Left lung (tissue), 10 donors: ENCODE measurements around the gene SPINT1. TPM values are rescaled to one million over a fixed set of nuclear protein-coding genes. Genes with fewer than 3 reads are reported as not detected.
A peak's percentile ranks its signal among the peaks of the same experiment; 100 is the strongest.

Experiments
- ATAC-seq: fragments of 200-7000 bp; cut with Tn5 transposase; one replicate; pipeline ENCODE4 v1.9.1; 2020; ENCODE audit warnings: moderate library complexity
- DNase-seq, 4 donors: peaks; one replicate each; pipeline ENCODE4 v3.0.0-alpha.2; 2013 to 2020
- H3K27ac ChIP-seq, 2 donors: fragments of 200-600 bp; sonication (generic) in 1 of 2; one replicate each; pipeline versions ENCODE4 v1.5.0 to v1.8.0; 2020 to 2021
- H3K27me3 ChIP-seq, 2 donors: fragments of 200-600 bp; sonication (generic) in 1 of 2; one replicate each; pipeline versions ENCODE4 v1.5.0 to v1.8.0; 2020 to 2021
- H3K36me3 ChIP-seq, 2 donors: fragments of 200-600 bp; sonication (generic) in 1 of 2; one replicate each; pipeline versions ENCODE4 v1.5.0 to v1.8.0; 2020 to 2021
- H3K4me1 ChIP-seq, 2 donors: fragments of 200-600 bp; one replicate each; pipeline ENCODE4 v1.8.0; 2021
- H3K4me3 ChIP-seq, 2 donors: fragments of 200-600 bp; sonication (generic) in 1 of 2; one replicate each; pipeline versions ENCODE4 v1.5.0 to v1.8.0; 2020 to 2021; ENCODE audit warnings: mild to moderate bottlenecking in 1 of 2
- H3K9me3 ChIP-seq, 2 donors: fragments of 200-600 bp; sonication (generic) in 1 of 2; one replicate each; pipeline versions ENCODE4 v1.5.0 to v1.8.0; 2020 to 2021
- intact Hi-C, 2 donors: fragments of 100-400 bp; cut with DNase I; formaldehyde crosslinking; loops; one replicate each; pipeline versions ENCODE4 v1.11.2 to v1.14.2; 2022
- polyA plus RNA-seq, 6 donors: library from polyadenylated mRNA; unstranded; fragments of 120-200 nt; gene quantifications; one replicate each; pipeline ENCODE4 v1.2.1, GENCODE V29; 2013; ENCODE audit not compliant: insufficient read length in 6 of 6
- total RNA-seq, 2 donors: library from RNA; stranded (reverse); fragmentation: NEBNext Ultra II Directional; extraction: Animal tissue kit (Norgen Biotek cat#: 25700); gene quantifications; one replicate each; pipeline ENCODE4 v1.2.1, GENCODE V29; 2021
- TF ChIP-seq, protein P1 (sequence below), 2 donors: fragments of 200-600 bp; sonication (generic) in 1 of 2; IDR thresholded peaks; one replicate each; pipeline versions ENCODE4 v1.5.0 to v1.8.0; 2021; ENCODE audit warnings: antibody characterized with exemption in 2 of 2
- donor health status: DM: no; HTN: yes; CAD: no.
- donor health status: DM: no; HTN: no; CAD: no.

The SPINT1 gene
- total and polyA plus RNA-seq, 8 donors = 51.8 to 160 (median 67.5) TPM

DNA sequence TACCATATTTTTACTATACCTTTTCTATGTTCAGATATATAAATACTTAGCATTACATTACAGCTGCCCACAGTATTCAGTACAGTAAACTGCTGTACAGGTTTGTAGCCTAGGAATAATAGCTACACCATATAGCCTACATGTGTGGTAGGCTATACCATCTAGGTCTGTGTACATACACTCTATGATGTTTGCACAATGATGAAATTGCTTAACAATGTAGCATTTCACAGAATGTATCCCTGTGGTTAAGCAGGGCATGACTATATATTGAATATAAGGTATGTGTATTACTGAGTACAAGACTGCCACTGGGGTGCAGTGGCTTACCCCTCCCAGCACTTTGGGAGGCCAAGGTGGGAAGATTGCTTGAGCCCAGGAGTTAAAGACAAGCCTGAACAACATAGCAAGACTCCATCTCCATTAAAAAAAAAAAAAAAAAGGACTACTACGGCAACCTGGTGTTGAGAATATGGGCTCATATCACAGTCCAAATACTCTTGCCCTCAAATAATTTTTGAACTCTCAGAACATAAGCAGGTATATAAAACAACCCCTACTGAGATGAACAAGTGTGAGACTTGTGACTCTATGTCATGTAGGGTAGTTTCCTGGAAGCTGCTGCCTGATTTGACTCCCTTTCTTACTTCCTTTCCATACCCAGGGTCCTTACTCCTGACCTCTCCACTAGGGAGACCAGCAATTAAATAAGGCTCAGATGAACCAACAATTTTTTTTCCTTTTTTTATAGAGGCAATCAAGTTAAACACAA is 20.1 kb upstream of the SPINT1 start:
- H3K27ac ChIP-seq = no peak overlapping the region
- DNase-seq = no peak
- intact Hi-C loops = no loop called here

DNA sequence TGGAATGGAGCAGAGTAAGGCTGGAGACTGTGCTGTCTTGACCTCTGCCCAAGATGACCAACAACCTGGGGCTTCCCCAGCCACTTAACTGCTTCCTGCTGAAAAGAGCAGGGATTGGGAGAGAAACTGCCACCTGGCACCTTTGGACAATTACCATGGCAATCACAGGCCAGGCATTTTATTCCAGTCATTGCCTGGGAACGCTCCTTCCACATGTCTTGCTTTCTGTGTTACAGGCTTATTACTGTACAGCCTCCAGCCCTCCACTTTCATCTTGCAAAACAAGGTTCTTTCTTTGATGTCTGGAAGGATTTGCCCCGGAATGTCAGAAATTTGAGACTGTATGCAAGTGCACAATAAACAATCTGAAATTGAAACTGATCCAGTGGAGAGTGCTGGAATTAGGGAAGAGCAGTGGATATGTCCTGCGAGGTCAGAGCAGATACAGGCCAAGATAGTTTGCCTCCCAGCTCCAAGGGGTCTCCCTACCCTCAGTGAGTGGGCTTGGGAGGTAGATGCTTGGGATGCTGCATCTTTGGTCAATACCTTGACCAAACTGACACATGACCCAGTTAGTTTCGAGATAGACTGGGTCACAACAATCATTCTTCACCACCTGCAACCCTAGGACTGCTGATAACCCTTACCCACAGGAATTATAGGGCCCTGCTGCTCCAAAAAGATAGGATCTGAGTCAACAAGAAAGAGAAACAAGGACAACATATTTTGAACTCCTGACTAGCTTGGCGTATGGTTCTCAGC is 18.0 kb upstream of the SPINT1 start:
- Histone ChIP-seq H3K9me3 (no peaks in the 10 kb centered on the region), H3K27ac (no peak overlapping the region), H3K36me3 (no peaks in the 10 kb centered on the region), H3K4me3 (no peak overlapping the region), H3K4me1 (no peaks in the 10 kb centered on the region), H3K27me3 (no peaks in the 10 kb centered on the region)
- TF ChIP-seq, protein P1, sequence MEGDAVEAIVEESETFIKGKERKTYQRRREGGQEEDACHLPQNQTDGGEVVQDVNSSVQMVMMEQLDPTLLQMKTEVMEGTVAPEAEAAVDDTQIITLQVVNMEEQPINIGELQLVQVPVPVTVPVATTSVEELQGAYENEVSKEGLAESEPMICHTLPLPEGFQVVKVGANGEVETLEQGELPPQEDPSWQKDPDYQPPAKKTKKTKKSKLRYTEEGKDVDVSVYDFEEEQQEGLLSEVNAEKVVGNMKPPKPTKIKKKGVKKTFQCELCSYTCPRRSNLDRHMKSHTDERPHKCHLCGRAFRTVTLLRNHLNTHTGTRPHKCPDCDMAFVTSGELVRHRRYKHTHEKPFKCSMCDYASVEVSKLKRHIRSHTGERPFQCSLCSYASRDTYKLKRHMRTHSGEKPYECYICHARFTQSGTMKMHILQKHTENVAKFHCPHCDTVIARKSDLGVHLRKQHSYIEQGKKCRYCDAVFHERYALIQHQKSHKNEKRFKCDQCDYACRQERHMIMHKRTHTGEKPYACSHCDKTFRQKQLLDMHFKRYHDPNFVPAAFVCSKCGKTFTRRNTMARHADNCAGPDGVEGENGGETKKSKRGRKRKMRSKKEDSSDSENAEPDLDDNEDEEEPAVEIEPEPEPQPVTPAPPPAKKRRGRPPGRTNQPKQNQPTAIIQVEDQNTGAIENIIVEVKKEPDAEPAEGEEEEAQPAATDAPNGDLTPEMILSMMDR (IDR thresholded peaks at IDR 0.05) = no peak
- DNase-seq (no peak), ATAC-seq (peak; percentile 74)
- intact Hi-C loops = no loop called here

More for the DNA sequence above, 20.1 kb upstream of the SPINT1 start:
- no peaks in the 10 kb centered on the region for H3K27me3 ChIP-seq
- no peaks in the 10 kb centered on the region for H3K4me1 ChIP-seq
- no peak for ATAC-seq
- TF ChIP-seq, protein P1 (IDR thresholded peaks at IDR 0.05) = no peak
- H3K4me3 ChIP-seq = no peak overlapping the region
- H3K36me3 ChIP-seq = no peaks in the 10 kb centered on the region
- no peaks in the 10 kb centered on the region for H3K9me3 ChIP-seq

DNA sequence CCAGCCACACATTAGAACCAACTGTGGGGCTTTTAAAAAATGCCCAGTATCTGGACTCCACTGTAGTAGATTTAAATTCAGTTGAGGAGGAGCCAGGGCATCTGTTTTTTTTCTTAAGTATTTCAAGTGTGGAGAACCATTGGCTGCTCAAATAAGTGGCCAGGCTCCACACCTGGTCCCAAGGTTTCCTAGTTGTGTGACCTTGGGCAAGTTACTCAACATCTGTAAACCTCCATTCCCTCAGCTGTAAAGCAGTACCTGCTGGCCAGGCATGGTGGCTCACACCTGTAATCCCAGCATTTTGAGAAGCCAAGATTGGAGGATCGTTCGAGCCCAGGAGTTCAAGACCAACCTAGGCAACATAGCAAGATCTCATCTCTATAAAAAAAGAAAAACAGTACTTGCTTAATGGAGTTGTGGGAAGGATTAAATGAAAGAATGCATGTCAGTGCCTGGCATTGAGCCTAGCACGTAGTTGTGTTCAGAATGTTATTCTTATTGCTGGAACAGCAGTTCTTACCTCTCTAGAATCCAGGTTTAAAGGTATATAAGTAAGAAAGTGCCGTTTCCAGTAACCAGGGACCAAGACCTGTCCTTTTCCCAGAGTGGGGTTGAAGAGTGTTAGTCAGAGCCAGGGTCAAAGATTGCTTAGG is 17.3 kb upstream of the SPINT1 start:
- Histone ChIP-seq H3K27me3 (no peaks in the 10 kb centered on the region), H3K4me1 (no peaks in the 10 kb centered on the region), H3K9me3 (no peaks in the 10 kb centered on the region), H3K36me3 (no peaks in the 10 kb centered on the region), H3K27ac (no peak overlapping the region), H3K4me3 (no peak overlapping the region)
- intact Hi-C loops = no loop called here
- DNase-seq (no peak), ATAC-seq (no peak)
- TF ChIP-seq, protein P1 (IDR thresholded peaks at IDR 0.05) = no peak

DNA sequence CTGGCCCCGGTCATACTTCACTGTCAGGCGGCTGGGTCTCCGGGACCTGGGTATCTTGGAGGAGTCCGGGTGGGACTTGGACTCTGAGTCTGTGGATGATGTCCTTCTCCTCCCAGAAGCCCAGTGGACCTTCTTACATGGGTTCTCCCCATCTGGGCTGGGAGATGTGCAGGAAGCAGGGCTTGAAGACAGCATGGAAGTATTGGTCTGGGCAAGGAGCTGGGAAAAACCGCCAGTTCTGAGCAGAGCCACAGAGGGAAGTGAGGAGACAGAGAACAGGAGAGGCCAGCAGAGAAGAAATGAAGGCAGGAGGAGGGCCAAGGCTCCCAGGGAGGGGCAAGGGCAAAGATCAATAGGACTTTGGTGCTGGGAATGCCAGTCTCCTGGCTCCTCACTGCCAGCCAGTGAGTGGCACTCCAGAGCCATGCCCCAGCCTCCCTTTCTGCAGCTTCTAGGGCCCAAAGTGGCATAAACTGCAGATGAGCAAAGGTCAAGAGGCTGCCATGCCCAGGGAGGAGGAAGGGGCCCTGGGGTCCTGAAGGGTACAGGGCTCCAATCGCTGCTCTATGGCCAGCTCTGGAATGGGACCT is 15.3 kb upstream of the SPINT1 start, which contains the start of gene PPP1R14D:
Gene PPP1R14D (minus strand): TSS at position 262 of the 590 bp plus-strand sequence. CDS start 67 bp downstream, at position 195.
- H3K4me1 ChIP-seq = no peaks in the 10 kb centered on the region
- TF ChIP-seq, protein P1 (IDR thresholded peaks at IDR 0.05) = no peak
- DNase-seq (no peak), ATAC-seq (no peak)
- H3K36me3 ChIP-seq = no peaks in the 10 kb centered on the region
- no peak within 1 kb of the TSS for H3K4me3 ChIP-seq
- no peaks in the 10 kb centered on the region for H3K27me3 ChIP-seq
- no peak within 1 kb of the TSS for H3K27ac ChIP-seq
- intact Hi-C loops = no loop called here
- no peaks in the 10 kb centered on the region for H3K9me3 ChIP-seq
